Measurements from ENCODE around the gene PPIA.
A peak's percentile ranks its signal among the peaks of the same experiment; 100 is the strongest.

Gene PPIA

GRCh38 chr7:44759246-44759645 is 37.2 kb upstream of the PPIA start:
- Mint-ChIP-seq H3K36me3 (peaks cover 23% of the 10 kb centered on the region), H3K4me3 (no peak overlapping the region), H3K27ac (no peak overlapping the region), H3K9me3 (no peaks in the 10 kb centered on the region), H3K27me3 (no peaks in the 10 kb centered on the region), H3K4me1 (peaks cover 11% of the 10 kb centered on the region)
- ATAC-seq (ENCODE audit: low read depth) (no peak), DNase-seq (ENCODE audit: low spot score in 2 of 2) (no peak)

- Mint-ChIP-seq H3K27ac (no peak overlapping the region), H3K27me3 (no peaks in the 10 kb centered on the region), H3K9me3 (no peaks in the 10 kb centered on the region), H3K4me1 (peaks cover 7% of the 10 kb centered on the region), H3K4me3 (no peak overlapping the region), H3K36me3 (peaks cover 25% of the 10 kb centered on the region)
- no peak for DNase-seq (ENCODE audit: low spot score in 2 of 2)
- no peak for ATAC-seq (ENCODE audit: low read depth)
Observed at GRCh38 chr7:44760034-44760580, 36.4 kb upstream of the PPIA start.

- no peaks in the 10 kb centered on the region for H3K9me3 Mint-ChIP-seq
- H3K36me3 Mint-ChIP-seq, result peaks cover 32% of the 10 kb centered on the region
- no peak for DNase-seq (ENCODE audit: low spot score in 2 of 2)
- H3K4me1 Mint-ChIP-seq, result peaks cover 2% of the 10 kb centered on the region
- no peaks in the 10 kb centered on the region for H3K27me3 Mint-ChIP-seq
- H3K4me3 Mint-ChIP-seq, result no peak overlapping the region
- no peak overlapping the region for H3K27ac Mint-ChIP-seq
- ATAC-seq (ENCODE audit: low read depth), result no peak
Observed at GRCh38 chr7:44761207-44762161, 35.0 kb upstream of the PPIA start.

- Mint-ChIP-seq H3K4me3 (no peak overlapping the region), H3K4me1 (peaks cover 2% of the 10 kb centered on the region), H3K9me3 (no peaks in the 10 kb centered on the region), H3K36me3 (peaks cover 35% of the 10 kb centered on the region), H3K27ac (no peak overlapping the region), H3K27me3 (no peaks in the 10 kb centered on the region)
- DNase-seq (ENCODE audit: low spot score in 2 of 2) (no peak), ATAC-seq (ENCODE audit: low read depth) (no peak)
Observed at GRCh38 chr7:44762300-44762699, 34.2 kb upstream of the PPIA start.

- Mint-ChIP-seq H3K36me3 (peaks cover 35% of the 10 kb centered on the region), H3K4me1 (peaks cover 7% of the 10 kb centered on the region), H3K9me3 (no peaks in the 10 kb centered on the region), H3K4me3 (no peak overlapping the region), H3K27me3 (no peaks in the 10 kb centered on the region), H3K27ac (no peak overlapping the region)
- DNase-seq (ENCODE audit: low spot score in 2 of 2) (no peak), ATAC-seq (ENCODE audit: low read depth) (no peak)
Observed at GRCh38 chr7:44762726-44763522, 33.6 kb upstream of the PPIA start.

- H3K9me3 Mint-ChIP-seq, result no peaks in the 10 kb centered on the region
- H3K36me3 Mint-ChIP-seq, result peaks cover 37% of the 10 kb centered on the region
- DNase-seq (ENCODE audit: low spot score in 2 of 2) (no peak), ATAC-seq (ENCODE audit: low read depth) (no peak)
- H3K4me1 Mint-ChIP-seq, result peaks cover 18% of the 10 kb centered on the region
- no peak overlapping the region for H3K4me3 Mint-ChIP-seq
- H3K27me3 Mint-ChIP-seq, result no peaks in the 10 kb centered on the region
- H3K27ac Mint-ChIP-seq, result no peak overlapping the region
Observed at GRCh38 chr7:44764081-44764480, 32.4 kb upstream of the PPIA start.

GRCh38 chr7:44764665-44765578 is 31.6 kb upstream of the PPIA start:
- H3K4me1 Mint-ChIP-seq, result peaks cover 27% of the 10 kb centered on the region
- no peaks in the 10 kb centered on the region for H3K27me3 Mint-ChIP-seq
- no peaks in the 10 kb centered on the region for H3K9me3 Mint-ChIP-seq
- H3K36me3 Mint-ChIP-seq, result peaks cover 35% of the 10 kb centered on the region
- no peak for DNase-seq (ENCODE audit: low spot score in 2 of 2)
- ATAC-seq (ENCODE audit: low read depth), result no peak
- H3K27ac Mint-ChIP-seq, result no peak overlapping the region
- no peak overlapping the region for H3K4me3 Mint-ChIP-seq

GRCh38 chr7:44765579-44766415 is 30.7 kb upstream of the PPIA start:
- Mint-ChIP-seq H3K4me1 (peaks cover 33% of the 10 kb centered on the region), H3K27ac (no peak overlapping the region)

GRCh38 chr7:44766416-44766801 is 30.1 kb upstream of the PPIA start:
- ATAC-seq (ENCODE audit: low read depth) (no peak), DNase-seq (ENCODE audit: low spot score in 2 of 2) (no peak)
- Mint-ChIP-seq H3K4me1 (peaks cover 40% of the 10 kb centered on the region), H3K9me3 (no peaks in the 10 kb centered on the region), H3K27ac (no peak overlapping the region), H3K4me3 (no peak overlapping the region), H3K36me3 (peaks cover 31% of the 10 kb centered on the region), H3K27me3 (no peaks in the 10 kb centered on the region)

More at GRCh38 chr7:44765579-44766415, 30.7 kb upstream of the PPIA start:
- H3K36me3 Mint-ChIP-seq, result peaks cover 31% of the 10 kb centered on the region
- no peak overlapping the region for H3K4me3 Mint-ChIP-seq
- H3K9me3 Mint-ChIP-seq, result no peaks in the 10 kb centered on the region
- no peaks in the 10 kb centered on the region for H3K27me3 Mint-ChIP-seq
- ATAC-seq (ENCODE audit: low read depth), result no peak
- DNase-seq (ENCODE audit: low spot score in 2 of 2), result no peak

- peak overlapping the region; percentile 69 for H3K27ac Mint-ChIP-seq
- no peak overlapping the region for H3K4me3 Mint-ChIP-seq
- no peaks in the 10 kb centered on the region for H3K27me3 Mint-ChIP-seq
Observed at GRCh38 chr7:44767134-44767911, 29.2 kb upstream of the PPIA start.

GRCh38 chr7:44767912-44768627 is 28.4 kb upstream of the PPIA start:
- peaks cover 42% of the 10 kb centered on the region for H3K4me1 Mint-ChIP-seq
- no peaks in the 10 kb centered on the region for H3K27me3 Mint-ChIP-seq
- peak overlapping the region; percentile 69 for H3K27ac Mint-ChIP-seq
- peaks cover 22% of the 10 kb centered on the region for H3K36me3 Mint-ChIP-seq
- H3K4me3 Mint-ChIP-seq, result peak overlapping the region; percentile 54
- H3K9me3 Mint-ChIP-seq, result no peaks in the 10 kb centered on the region
- DNase-seq (ENCODE audit: low spot score in 2 of 2) (peak; percentile 14 to 45), ATAC-seq (ENCODE audit: low read depth) (peak; percentile 85)

More at GRCh38 chr7:44767134-44767911, 29.2 kb upstream of the PPIA start:
- ATAC-seq (ENCODE audit: low read depth) (no peak), DNase-seq (ENCODE audit: low spot score in 2 of 2) (no peak)
- peaks cover 26% of the 10 kb centered on the region for H3K36me3 Mint-ChIP-seq
- peaks cover 42% of the 10 kb centered on the region for H3K4me1 Mint-ChIP-seq
- H3K9me3 Mint-ChIP-seq, result no peaks in the 10 kb centered on the region

Data from memory B cell (primary cell).